ENCODE results near the gene TIAM1. TPM values are rescaled to one million over a fixed set of nuclear protein-coding genes. Genes with fewer than 3 reads are reported as not detected.

Gene TIAM1
- total RNA-seq, 4 donors from 2014 or later = 5.4 to 10.6 (median 6.0) TPM

- no peaks in the 10 kb centered on the region for H3K36me3 ChIP-seq
- WGBS = 72% methylated on average over 6 of the region's 6 CpGs
- no peak for DNase-seq (ENCODE audit: extremely low spot score)
- peaks cover 0 to 5% (median 2%) of the 10 kb centered on the region in 4 donors for H3K4me1 ChIP-seq
- H3K4me3 ChIP-seq = no peak overlapping the region
- no peak overlapping the region for H3K27ac ChIP-seq (replicated peaks in 1 of 4)
- H3K9me3 ChIP-seq = no peaks in the 10 kb centered on the region
- TF ChIP-seq CTCF (IDR thresholded peaks at IDR 0.05) = no peak
- TF ChIP-seq POLR2AphosphoS5 (IDR thresholded peaks at IDR 0.05) = no peak
- no peak for TF ChIP-seq POLR2A (IDR thresholded peaks at IDR 0.05; ENCODE audit: low read depth)
- no peak for TF ChIP-seq EP300 (IDR thresholded peaks at IDR 0.05)
- intact Hi-C loops (cut with DNase I) = no loop called here
- H3K27me3 ChIP-seq = no peaks in the 10 kb centered on the region
These were observed 121.9 kb downstream of the TIAM1 start for GRCh38 chr21:31222142-31222541.

GRCh38 chr21:31221043-31221442, 123.0 kb downstream of the TIAM1 start:
- Histone ChIP-seq H3K4me1 (peaks cover 0 to 5% (median 2%) of the 10 kb centered on the region in 4 donors), H3K36me3 (no peaks in the 10 kb centered on the region), H3K27ac (replicated peaks in 1 of 4) (no peak overlapping the region), H3K9me3 (no peaks in the 10 kb centered on the region), H3K4me3 (no peak overlapping the region), H3K27me3 (peaks cover 0 to 4% (median 0%) of the 10 kb centered on the region in 4 donors)
- 72% methylated on average over 5 of the region's 5 CpGs for WGBS
- DNase-seq (ENCODE audit: extremely low spot score) = no peak
- TF ChIP-seq EP300 (IDR thresholded peaks at IDR 0.05) = no peak
- TF ChIP-seq POLR2AphosphoS5 (IDR thresholded peaks at IDR 0.05) = no peak
- TF ChIP-seq CTCF (IDR thresholded peaks at IDR 0.05) = no peak
- no peak for TF ChIP-seq POLR2A (IDR thresholded peaks at IDR 0.05; ENCODE audit: low read depth)
- intact Hi-C loops (cut with DNase I) = no loop called here

GRCh38 chr21:31220575-31220974, 123.5 kb downstream of the TIAM1 start:
- no peak overlapping the region for H3K4me3 ChIP-seq
- H3K36me3 ChIP-seq = no peaks in the 10 kb centered on the region
- H3K4me1 ChIP-seq = peaks cover 0 to 5% (median 2%) of the 10 kb centered on the region in 4 donors
- no peak overlapping the region for H3K27ac ChIP-seq (replicated peaks in 1 of 4)
- DNase-seq (ENCODE audit: extremely low spot score) = no peak
- WGBS = 62% methylated on average over 1 of the region's 1 CpG
- intact Hi-C loops (cut with DNase I) = no loop called here
- TF ChIP-seq CTCF (IDR thresholded peaks at IDR 0.05) = no peak
- no peak for TF ChIP-seq POLR2AphosphoS5 (IDR thresholded peaks at IDR 0.05)
- TF ChIP-seq POLR2A (IDR thresholded peaks at IDR 0.05; ENCODE audit: low read depth) = no peak
- no peak for TF ChIP-seq EP300 (IDR thresholded peaks at IDR 0.05)
- H3K9me3 ChIP-seq = no peaks in the 10 kb centered on the region
- peaks cover 0 to 4% (median 0%) of the 10 kb centered on the region in 4 donors for H3K27me3 ChIP-seq

- peak; percentile 92 for DNase-seq (ENCODE audit: extremely low spot score)
- Histone ChIP-seq H3K27me3 (peaks cover 0 to 4% (median 0%) of the 10 kb centered on the region in 4 donors), H3K4me1 (peaks cover 0 to 5% (median 2%) of the 10 kb centered on the region in 4 donors), H3K36me3 (no peaks in the 10 kb centered on the region), H3K27ac (replicated peaks in 1 of 4) (no peak overlapping the region), H3K9me3 (no peaks in the 10 kb centered on the region), H3K4me3 (no peak overlapping the region)
- intact Hi-C loops (cut with DNase I) = no loop called here
- 41% methylated on average over 12 of the region's 12 CpGs for WGBS
- TF ChIP-seq CTCF (IDR thresholded peaks at IDR 0.05) (no peak), POLR2A (IDR thresholded peaks at IDR 0.05; ENCODE audit: low read depth) (no peak), EP300 (IDR thresholded peaks at IDR 0.05) (no peak), POLR2AphosphoS5 (IDR thresholded peaks at IDR 0.05) (peak in 1 of 2 donors; percentile 9)
These were observed 125.0 kb downstream of the TIAM1 start for GRCh38 chr21:31218830-31219608.

Data from esophagus muscularis mucosa (tissue), 4 donors.